Keratinocyte (primary cell): ENCODE results near the gene MAP7.

Experiments
- EZH2 ChIP-seq: IDR thresholded peaks from one replicate; pipeline ENCODE4 v1.6.1; 2012; ENCODE audit warnings: inconsistent platforms, mild to moderate bottlenecking, low read length, moderate library complexity
- TF ChIP-seq, protein P1 (sequence below), 3 experiments: IDR thresholded peaks in 1 of 3; conservative IDR thresholded peaks in 1 of 3; optimal IDR thresholded peaks in 1 of 3; 2 replicates in 2 of 3; 3 replicates in 1 of 3; pipeline versions ENCODE3 to v1.5.1; 2011; ENCODE audit warnings: low read length in 3 of 3, mild to moderate bottlenecking in 3 of 3, moderate library complexity in 2 of 3, control low read depth in 1 of 3, inconsistent platforms in 1 of 3; ENCODE audit not compliant: insufficient read depth in 2 of 3; ENCODE audit errors: extremely low read depth in 1 of 3

DNA sequence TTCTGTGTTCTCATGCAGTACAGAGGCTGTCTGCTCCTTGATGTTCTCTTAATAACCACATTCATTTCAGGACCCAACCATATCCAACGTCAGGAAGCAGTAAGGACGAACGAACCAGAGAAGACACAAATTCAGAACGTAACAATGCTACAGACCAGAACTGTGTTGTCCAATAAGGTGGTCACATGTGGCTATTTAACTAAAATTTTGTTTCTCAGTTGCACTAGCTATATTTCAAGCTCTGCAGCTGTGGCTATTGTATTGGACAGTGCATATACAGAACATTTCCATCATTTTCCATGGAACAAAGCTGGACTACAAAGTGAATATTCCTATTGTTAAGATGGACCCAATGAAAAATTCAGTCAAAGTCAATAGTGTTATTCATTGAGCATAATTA lies 27.0 kb downstream of the MAP7 start:
- TF ChIP-seq, protein P1, sequence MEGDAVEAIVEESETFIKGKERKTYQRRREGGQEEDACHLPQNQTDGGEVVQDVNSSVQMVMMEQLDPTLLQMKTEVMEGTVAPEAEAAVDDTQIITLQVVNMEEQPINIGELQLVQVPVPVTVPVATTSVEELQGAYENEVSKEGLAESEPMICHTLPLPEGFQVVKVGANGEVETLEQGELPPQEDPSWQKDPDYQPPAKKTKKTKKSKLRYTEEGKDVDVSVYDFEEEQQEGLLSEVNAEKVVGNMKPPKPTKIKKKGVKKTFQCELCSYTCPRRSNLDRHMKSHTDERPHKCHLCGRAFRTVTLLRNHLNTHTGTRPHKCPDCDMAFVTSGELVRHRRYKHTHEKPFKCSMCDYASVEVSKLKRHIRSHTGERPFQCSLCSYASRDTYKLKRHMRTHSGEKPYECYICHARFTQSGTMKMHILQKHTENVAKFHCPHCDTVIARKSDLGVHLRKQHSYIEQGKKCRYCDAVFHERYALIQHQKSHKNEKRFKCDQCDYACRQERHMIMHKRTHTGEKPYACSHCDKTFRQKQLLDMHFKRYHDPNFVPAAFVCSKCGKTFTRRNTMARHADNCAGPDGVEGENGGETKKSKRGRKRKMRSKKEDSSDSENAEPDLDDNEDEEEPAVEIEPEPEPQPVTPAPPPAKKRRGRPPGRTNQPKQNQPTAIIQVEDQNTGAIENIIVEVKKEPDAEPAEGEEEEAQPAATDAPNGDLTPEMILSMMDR (optimal IDR thresholded peaks at IDR 0.05 in 1 of 3, IDR thresholded peaks at IDR 0.05 in 1 of 3, conservative IDR thresholded peaks at IDR 0.05 in 1 of 3; ENCODE audit: extremely low read depth in 1 of 3, insufficient read depth in 2 of 3, low read length in 3 of 3) = no peak
- TF ChIP-seq EZH2 = no peak
